Glutamatergic neuron (in vitro differentiated cells): ENCODE measurements around the gene TSR3. TPM values are rescaled to one million over a fixed set of nuclear protein-coding genes. Genes with fewer than 3 reads are reported as not detected.

Experiments
- DNase-seq: peaks from one replicate; pipeline ENCODE4 v3.0.0; 2022
- H3K27ac Mint-ChIP-seq: one replicate; pipeline ENCODE4 v1.8.0; 2020; ENCODE audit warnings: mild to moderate bottlenecking, mixed read lengths, inconsistent platforms; ENCODE audit not compliant: unreplicated experiment
- H3K27me3 Mint-ChIP-seq: one replicate; pipeline ENCODE4 v1.8.0; 2020; ENCODE audit warnings: mild to moderate bottlenecking, moderate library complexity, mixed read lengths, inconsistent platforms; ENCODE audit not compliant: unreplicated experiment
- H3K36me3 Mint-ChIP-seq: one replicate; pipeline ENCODE4 v1.8.0; 2020; ENCODE audit warnings: mild to moderate bottlenecking, mixed read lengths, inconsistent platforms; ENCODE audit not compliant: unreplicated experiment
- H3K4me1 Mint-ChIP-seq: one replicate; pipeline ENCODE4 v1.8.0; 2020; ENCODE audit warnings: mild to moderate bottlenecking, low read depth, mixed read lengths, inconsistent platforms; ENCODE audit not compliant: unreplicated experiment
- H3K4me3 Mint-ChIP-seq: one replicate; pipeline ENCODE4 v1.8.0; 2020; ENCODE audit warnings: mild to moderate bottlenecking, mixed read lengths, inconsistent platforms; ENCODE audit not compliant: unreplicated experiment
- H3K9me3 Mint-ChIP-seq: one replicate; pipeline ENCODE4 v1.8.0; 2020; ENCODE audit warnings: mild to moderate bottlenecking, moderate library complexity, mixed read lengths, inconsistent platforms; ENCODE audit not compliant: unreplicated experiment
- total RNA-seq: library from RNA; stranded (reverse); fragmentation: NEBNext Ultra II Directional; extraction: Animal tissue kit (Norgen Biotek cat#: 25700); gene quantifications from one replicate; pipeline ENCODE4 v1.2.1, GENCODE V29; 2021; ENCODE audit not compliant: unreplicated experiment
- TF ChIP-seq, protein P1 (sequence below): fragments of 200-600 bp; sonication (generic); IDR thresholded peaks from one replicate; pipeline ENCODE4 v1.5.0; 2021; ENCODE audit not compliant: partially characterized antibody, unreplicated experiment

The TSR3 gene
- total RNA-seq, 1 donor from 2014 or later = 52.5 TPM

DNA sequence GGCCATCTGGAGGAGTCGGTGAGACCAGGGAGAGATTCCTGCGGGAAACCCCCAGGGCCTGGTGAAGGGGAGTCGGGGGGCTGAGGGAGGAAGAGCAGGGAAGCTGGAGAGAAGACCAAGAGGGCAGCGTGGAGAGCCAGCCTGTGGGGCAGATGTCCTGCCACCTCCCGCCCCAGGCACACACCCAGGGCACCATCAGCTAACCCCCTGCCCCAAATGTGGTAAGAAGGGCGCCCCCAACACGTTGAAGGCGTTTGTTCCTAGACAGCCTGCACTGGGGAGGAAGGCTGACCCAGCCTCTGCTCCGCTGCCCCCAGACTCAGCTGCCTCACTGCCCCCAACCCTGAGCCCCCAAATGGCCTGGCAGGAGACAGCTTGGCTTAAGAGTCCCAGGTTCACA is 16.9 kb downstream of the TSR3 start:
- Mint-ChIP-seq H3K4me3 (no peak overlapping the region), H3K27ac (no peak overlapping the region), H3K36me3 (no peaks in the 10 kb centered on the region), H3K4me1 (peaks cover 2% of the 10 kb centered on the region), H3K9me3 (peaks cover 4% of the 10 kb centered on the region), H3K27me3 (peaks cover 6% of the 10 kb centered on the region)
- TF ChIP-seq, protein P1, sequence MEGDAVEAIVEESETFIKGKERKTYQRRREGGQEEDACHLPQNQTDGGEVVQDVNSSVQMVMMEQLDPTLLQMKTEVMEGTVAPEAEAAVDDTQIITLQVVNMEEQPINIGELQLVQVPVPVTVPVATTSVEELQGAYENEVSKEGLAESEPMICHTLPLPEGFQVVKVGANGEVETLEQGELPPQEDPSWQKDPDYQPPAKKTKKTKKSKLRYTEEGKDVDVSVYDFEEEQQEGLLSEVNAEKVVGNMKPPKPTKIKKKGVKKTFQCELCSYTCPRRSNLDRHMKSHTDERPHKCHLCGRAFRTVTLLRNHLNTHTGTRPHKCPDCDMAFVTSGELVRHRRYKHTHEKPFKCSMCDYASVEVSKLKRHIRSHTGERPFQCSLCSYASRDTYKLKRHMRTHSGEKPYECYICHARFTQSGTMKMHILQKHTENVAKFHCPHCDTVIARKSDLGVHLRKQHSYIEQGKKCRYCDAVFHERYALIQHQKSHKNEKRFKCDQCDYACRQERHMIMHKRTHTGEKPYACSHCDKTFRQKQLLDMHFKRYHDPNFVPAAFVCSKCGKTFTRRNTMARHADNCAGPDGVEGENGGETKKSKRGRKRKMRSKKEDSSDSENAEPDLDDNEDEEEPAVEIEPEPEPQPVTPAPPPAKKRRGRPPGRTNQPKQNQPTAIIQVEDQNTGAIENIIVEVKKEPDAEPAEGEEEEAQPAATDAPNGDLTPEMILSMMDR = no peak
- DNase-seq = no peak

DNA sequence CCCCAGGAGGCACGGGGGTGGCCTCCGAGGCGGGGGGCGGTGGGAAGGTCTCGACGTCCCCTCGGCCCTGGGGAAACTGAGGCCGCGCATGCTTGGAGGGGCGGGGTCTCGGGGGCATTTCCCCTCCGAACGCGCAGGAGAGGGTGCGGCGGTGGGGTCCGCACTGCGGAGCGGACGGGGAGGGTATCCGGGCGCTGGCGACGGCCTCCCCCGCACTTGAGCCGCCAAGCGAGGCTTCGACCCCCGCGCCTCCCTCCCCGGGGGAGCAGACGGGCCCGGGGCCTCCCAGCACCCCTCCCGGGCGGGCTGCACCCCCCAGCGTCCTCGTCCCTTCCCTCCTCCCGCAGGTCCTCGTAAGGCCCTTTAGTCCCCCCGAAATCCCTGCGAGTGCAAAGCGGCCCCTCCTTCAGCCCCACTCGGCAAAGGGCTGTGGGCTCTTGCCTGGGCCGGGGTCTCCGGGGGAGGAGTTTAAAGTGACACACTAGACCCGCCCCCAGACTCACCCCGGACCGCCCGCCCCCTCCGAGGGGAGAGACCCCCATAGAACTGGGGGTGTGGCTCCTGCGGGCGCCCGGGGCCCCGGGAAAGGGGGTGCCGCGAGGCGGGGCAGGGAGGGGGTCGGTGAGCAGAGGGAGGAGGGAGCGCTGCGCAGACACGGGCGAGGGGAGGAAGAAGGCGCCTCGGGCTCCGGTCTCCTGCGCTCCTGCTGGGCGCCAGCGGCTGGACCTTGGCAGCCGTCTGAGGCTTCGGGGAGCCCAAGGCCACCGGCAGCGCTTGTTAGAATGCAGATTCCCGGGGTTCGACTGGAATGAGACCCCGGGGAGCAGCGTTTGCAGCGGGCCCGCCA is 17.6 kb downstream of the TSR3 start:
- DNase-seq = peak; percentile 58
- H3K4me3 Mint-ChIP-seq = no peak overlapping the region
- H3K27ac Mint-ChIP-seq = no peak overlapping the region
- TF ChIP-seq, protein P1 = no peak
- peaks cover 5% of the 10 kb centered on the region for H3K27me3 Mint-ChIP-seq
- peaks cover 2% of the 10 kb centered on the region for H3K4me1 Mint-ChIP-seq
- peaks cover 4% of the 10 kb centered on the region for H3K9me3 Mint-ChIP-seq
- no peaks in the 10 kb centered on the region for H3K36me3 Mint-ChIP-seq

DNA sequence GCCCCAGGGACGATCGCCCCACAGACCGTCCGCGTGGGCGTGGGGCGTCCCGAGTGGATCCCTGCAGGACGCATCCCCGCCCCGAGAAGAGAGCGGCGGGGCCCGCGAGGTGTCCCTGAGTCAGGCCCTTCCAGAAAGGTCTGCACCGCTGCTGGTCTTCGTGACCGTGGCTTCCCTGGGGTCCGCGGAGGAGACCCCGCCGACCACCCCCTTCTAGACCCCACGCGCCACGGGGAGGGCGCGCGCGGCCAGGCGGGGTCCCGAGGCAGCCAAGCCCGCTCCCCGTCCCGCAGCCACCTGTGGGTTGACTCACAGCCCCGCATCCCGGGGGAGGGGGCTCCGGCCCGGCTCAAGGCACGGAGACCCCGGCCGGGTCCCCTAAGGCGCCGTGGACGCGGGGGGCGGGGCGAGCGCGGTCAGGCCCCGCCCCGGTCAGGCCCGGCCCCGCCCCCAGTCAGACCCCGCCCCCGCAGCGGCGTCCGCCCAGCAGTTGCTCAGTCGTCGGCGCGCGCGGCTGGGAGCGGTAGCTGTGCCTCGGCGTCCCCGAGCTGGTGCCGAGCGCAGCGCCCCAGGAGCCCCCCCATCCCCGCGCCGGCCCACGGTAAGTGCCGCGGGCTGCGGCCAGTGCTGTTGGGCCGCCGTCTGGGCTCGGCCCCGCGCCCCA is 18.4 kb downstream of the TSR3 start, which contains the start of gene BAIAP3:
Gene BAIAP3 (plus strand): TSS at position 497 of the 664 bp plus-strand sequence. CDS start 4,905 bp downstream, outside the sequence.
- Mint-ChIP-seq H3K36me3 (no peaks in the 10 kb centered on the region), H3K4me1 (peaks cover 2% of the 10 kb centered on the region), H3K4me3 (peak within 1 kb of the TSS; percentile 52), H3K9me3 (peaks cover 4% of the 10 kb centered on the region), H3K27ac (no peak within 1 kb of the TSS), H3K27me3 (peaks cover 5% of the 10 kb centered on the region)
- TF ChIP-seq, protein P1 = peak; percentile 13
- DNase-seq = peak; percentile 70

DNA sequence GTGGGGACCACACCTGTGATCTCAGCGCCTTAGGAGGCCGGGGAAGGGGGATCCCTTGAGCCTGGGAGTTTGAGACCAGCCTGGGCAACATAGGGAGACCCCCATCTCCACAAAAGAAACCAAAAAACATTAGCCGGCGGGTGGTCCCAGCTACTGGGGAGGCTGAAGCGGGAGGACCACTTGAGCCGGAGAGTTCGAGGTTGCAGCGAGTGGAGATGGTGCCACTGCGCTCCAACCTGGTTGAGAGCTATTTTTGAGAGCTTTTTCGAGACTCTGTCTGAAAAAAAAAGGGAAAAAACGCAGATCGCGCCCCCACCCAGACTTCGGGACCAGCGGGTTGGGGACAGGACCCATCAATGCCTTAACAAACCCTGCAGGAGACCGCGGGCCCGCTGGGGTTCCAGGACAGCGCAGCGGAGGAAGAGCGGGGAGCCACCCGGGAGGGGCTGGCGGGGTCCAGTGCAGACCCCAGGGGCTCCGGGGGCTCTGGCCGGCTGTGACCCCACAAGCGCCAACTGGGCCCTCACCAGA is 19.0 kb downstream of the TSR3 start:
- H3K27ac Mint-ChIP-seq = no peak overlapping the region
- TF ChIP-seq, protein P1 = no peak
- H3K4me1 Mint-ChIP-seq = peaks cover 2% of the 10 kb centered on the region
- H3K27me3 Mint-ChIP-seq = peaks cover 5% of the 10 kb centered on the region
- peak overlapping the region; percentile 52 for H3K4me3 Mint-ChIP-seq
- no peak for DNase-seq
- peaks cover 4% of the 10 kb centered on the region for H3K9me3 Mint-ChIP-seq
- H3K36me3 Mint-ChIP-seq = no peaks in the 10 kb centered on the region
